22Rv1 (cell line): ENCODE results near the gene BUB3.
A peak's percentile ranks its signal among the peaks of the same experiment; 100 is the strongest.

ENCODE experiments used
- H3K27ac ChIP-seq: fragments of 450-650 bp; 2 replicates; pipeline ENCODE4 v1.5.1; 2017
- ZFX ChIP-seq: fragments of 450-650 bp; IDR thresholded peaks from 2 replicates; pipeline ENCODE4 v1.6.1; 2017; ENCODE audit warnings: antibody characterized with exemption, borderline replicate concordance
- TF ChIP-seq, protein P1 (sequence below): fragments of 450-650 bp; IDR thresholded peaks from 2 replicates; pipeline ENCODE4 v1.5.1; 2017; ENCODE audit warnings: mild to moderate bottlenecking

The BUB3 gene

DNA sequence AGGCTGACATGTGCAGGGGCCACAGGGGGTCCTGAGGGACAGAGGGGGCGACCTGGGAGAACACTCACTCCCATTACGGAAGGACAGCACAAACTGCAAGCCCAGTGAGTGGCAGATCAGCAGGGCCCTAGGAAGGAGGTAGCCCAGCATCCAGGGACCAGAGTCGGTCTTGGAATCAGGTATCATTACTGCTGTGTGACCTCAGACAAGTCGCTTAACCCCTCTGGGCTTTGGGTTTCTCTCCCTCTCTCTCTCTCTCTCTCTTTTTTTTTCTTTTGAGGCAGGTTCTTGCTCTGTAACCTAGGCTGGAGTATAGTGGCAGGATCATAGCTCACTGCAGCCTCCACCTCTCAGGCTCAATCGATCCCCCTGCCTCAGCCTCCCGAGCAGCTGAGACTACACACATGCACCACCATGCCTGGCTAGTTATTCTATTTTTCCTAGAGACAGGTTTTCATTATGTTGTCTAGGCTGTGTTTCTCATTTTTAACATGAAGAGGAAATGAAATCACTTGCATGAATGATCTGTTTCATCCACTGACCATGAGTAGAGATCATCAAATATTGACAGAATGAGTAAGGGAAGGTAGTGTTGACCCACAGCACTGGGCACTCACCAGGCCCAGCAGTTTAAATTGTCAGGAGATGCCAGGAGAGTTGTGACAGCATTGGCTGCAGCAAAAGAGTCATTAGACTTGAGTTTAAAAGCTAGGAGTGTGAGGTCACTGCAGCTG, 49.4 kb downstream of the BUB3 start:
- no peak for TF ChIP-seq ZFX
- TF ChIP-seq, protein P1, sequence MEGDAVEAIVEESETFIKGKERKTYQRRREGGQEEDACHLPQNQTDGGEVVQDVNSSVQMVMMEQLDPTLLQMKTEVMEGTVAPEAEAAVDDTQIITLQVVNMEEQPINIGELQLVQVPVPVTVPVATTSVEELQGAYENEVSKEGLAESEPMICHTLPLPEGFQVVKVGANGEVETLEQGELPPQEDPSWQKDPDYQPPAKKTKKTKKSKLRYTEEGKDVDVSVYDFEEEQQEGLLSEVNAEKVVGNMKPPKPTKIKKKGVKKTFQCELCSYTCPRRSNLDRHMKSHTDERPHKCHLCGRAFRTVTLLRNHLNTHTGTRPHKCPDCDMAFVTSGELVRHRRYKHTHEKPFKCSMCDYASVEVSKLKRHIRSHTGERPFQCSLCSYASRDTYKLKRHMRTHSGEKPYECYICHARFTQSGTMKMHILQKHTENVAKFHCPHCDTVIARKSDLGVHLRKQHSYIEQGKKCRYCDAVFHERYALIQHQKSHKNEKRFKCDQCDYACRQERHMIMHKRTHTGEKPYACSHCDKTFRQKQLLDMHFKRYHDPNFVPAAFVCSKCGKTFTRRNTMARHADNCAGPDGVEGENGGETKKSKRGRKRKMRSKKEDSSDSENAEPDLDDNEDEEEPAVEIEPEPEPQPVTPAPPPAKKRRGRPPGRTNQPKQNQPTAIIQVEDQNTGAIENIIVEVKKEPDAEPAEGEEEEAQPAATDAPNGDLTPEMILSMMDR = no peak
- H3K27ac ChIP-seq = peak overlapping the region; percentile 60

GRCh38 chr10:123204127-123204461, 49.9 kb downstream of the BUB3 start:
- TF ChIP-seq, protein P1 = no peak
- no peak for TF ChIP-seq ZFX
- peak overlapping the region; percentile 60 for H3K27ac ChIP-seq

- TF ChIP-seq ZFX = no peak
- TF ChIP-seq, protein P1 = no peak
- peak overlapping the region; percentile 60 for H3K27ac ChIP-seq
These were observed 50.8 kb downstream of the BUB3 start for GRCh38 chr10:123205041-123205440.

DNA sequence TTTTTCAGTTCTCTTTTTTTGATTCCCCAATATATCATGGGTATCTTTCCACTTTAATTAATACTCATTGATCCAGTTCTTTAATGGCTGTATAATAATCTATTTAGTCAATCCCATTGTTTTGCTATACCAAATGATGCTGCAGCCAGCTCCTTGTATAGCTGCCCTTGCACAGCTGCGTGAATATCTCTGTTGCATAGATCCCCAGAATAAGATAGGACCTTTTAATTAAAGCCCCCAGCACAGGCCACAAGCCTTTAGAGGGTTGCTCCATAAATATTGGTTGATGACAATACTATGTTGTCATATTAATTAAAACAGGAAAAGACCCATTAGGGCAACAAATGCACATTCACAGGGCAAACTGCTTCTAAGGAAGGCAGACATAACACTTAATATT, 57.9 kb downstream of the BUB3 start:
- TF ChIP-seq, protein P1 = no peak
- no peak for TF ChIP-seq ZFX

DNA sequence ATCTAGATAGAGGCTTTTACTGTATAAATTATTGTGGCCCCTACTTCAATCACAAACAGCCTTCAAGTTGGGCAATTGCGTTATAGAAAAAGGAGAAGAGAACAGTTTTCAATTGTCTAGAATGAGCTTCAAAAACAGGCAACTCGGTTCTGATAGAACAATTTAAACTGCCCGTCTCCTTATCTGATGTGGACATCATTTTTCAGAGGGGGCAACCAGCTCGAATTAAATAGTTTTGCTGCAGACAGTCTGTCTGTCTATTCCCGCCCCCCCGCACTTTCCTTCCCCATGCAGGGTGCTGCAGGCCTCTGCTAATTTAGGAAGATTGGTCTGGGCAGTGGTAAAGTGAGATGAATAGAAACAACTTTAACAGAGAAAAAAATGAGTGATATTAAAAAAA, 58.4 kb downstream of the BUB3 start:
- TF ChIP-seq, protein P1 = no peak
- no peak for TF ChIP-seq ZFX
- no peak overlapping the region for H3K27ac ChIP-seq

More for the DNA sequence above, 57.9 kb downstream of the BUB3 start:
- no peak overlapping the region for H3K27ac ChIP-seq

- no peak overlapping the region for H3K27ac ChIP-seq
- no peak for TF ChIP-seq ZFX
- TF ChIP-seq, protein P1 = no peak
These were observed 59.0 kb downstream of the BUB3 start for GRCh38 chr10:123213192-123213591.
